Esophagus muscularis mucosa (tissue), 3 donors: ENCODE data around the gene PUSL1.
"Not testable (repeated sequence)": the region's sequence is repeated elsewhere in the genome, so short reads cannot be mapped to it uniquely, and the experiment has no call there.

ENCODE experiments used
- CTCF ChIP-seq, 3 experiments: fragments of 200-600 bp in 2 of 3; fragments of 450-650 bp in 1 of 3; sonication (generic) in 2 of 3; IDR thresholded peaks; one replicate each; pipeline ENCODE4 v1.5.1; 2017 to 2019; ENCODE audit warnings: antibody characterized with exemption in 3 of 3, mild to moderate bottlenecking in 2 of 3, moderate library complexity in 1 of 3
- POLR2A ChIP-seq: fragments of 450-650 bp; IDR thresholded peaks from one replicate; pipeline ENCODE4 v1.6.1; 2017; ENCODE audit warnings: antibody characterized with exemption, moderate library complexity, mild to moderate bottlenecking, low read depth

- TF ChIP-seq CTCF (IDR thresholded peaks at IDR 0.05); POLR2A: not testable (repeated sequence)
Observed at GRCh38 chr1:1316199-1316598, 7.8 kb downstream of the PUSL1 start.
